Nephron (organoid): ENCODE measurements around the gene ZNF697.
A peak's percentile ranks its signal among the peaks of the same experiment; 100 is the strongest.

Experiments used
- H3K27ac Mint-ChIP-seq, 3 experiments: 2 replicates each; pipeline ENCODE4 v1.8.0; 2020; ENCODE audit warnings: mixed read lengths in 3 of 3, mild to moderate bottlenecking in 2 of 3, moderate library complexity in 1 of 3
- H3K27me3 Mint-ChIP-seq: 2 replicates; pipeline ENCODE4 v1.8.0; 2021; ENCODE audit warnings: low read depth, mild to moderate bottlenecking, moderate library complexity, mixed read lengths
- H3K36me3 Mint-ChIP-seq: 2 replicates; pipeline ENCODE4 v1.8.0; 2020; ENCODE audit warnings: low read depth, mixed read lengths
- H3K4me1 Mint-ChIP-seq: 2 replicates; pipeline ENCODE4 v1.8.0; 2020; ENCODE audit warnings: mixed read lengths
- H3K4me3 Mint-ChIP-seq, 3 experiments: 2 replicates each; pipeline ENCODE4 v1.8.0; 2020; ENCODE audit warnings: mild to moderate bottlenecking in 3 of 3, mixed read lengths in 3 of 3, moderate library complexity in 2 of 3
- H3K9me3 Mint-ChIP-seq: 2 replicates; pipeline ENCODE4 v1.8.0; 2020; ENCODE audit warnings: mixed read lengths
- CTCF ChIP-seq, 3 experiments: fragments of 200-600 bp; sonication (generic); IDR thresholded peaks; one replicate each; pipeline ENCODE4 v1.5.0; 2021; ENCODE audit warnings: antibody characterized with exemption in 3 of 3; ENCODE audit not compliant: unreplicated experiment in 3 of 3

The ZNF697 gene

GRCh38 chr1:119679223-119679622 is 31.2 kb upstream of the ZNF697 start:
- Mint-ChIP-seq H3K4me3 (no peak overlapping the region), H3K9me3 (no peaks in the 10 kb centered on the region), H3K27me3 (peaks cover 4% of the 10 kb centered on the region), H3K4me1 (peaks cover 22% of the 10 kb centered on the region), H3K27ac (no peak overlapping the region), H3K36me3 (no peaks in the 10 kb centered on the region)
- no peak for TF ChIP-seq CTCF (IDR thresholded peaks at IDR 0.05; ENCODE audit: unreplicated experiment in 3 of 3)

- H3K4me3 Mint-ChIP-seq = peak overlapping the region; percentile 16 to 50 (median 43)
- H3K4me1 Mint-ChIP-seq = peaks cover 33% of the 10 kb centered on the region
- H3K27me3 Mint-ChIP-seq = peaks cover 4% of the 10 kb centered on the region
- peak; percentile 23 to 30 (median 23) for TF ChIP-seq CTCF (IDR thresholded peaks at IDR 0.05; ENCODE audit: unreplicated experiment in 3 of 3)
- H3K9me3 Mint-ChIP-seq = no peaks in the 10 kb centered on the region
- peak overlapping the region; percentile 47 to 93 (median 70) for H3K27ac Mint-ChIP-seq
- no peaks in the 10 kb centered on the region for H3K36me3 Mint-ChIP-seq
Observed at GRCh38 chr1:119676571-119677206, 28.6 kb upstream of the ZNF697 start.

GRCh38 chr1:119675349-119676345 is 27.6 kb upstream of the ZNF697 start:
- Mint-ChIP-seq H3K27ac (peak overlapping the region; percentile 69 to 92 (median 86)), H3K36me3 (no peaks in the 10 kb centered on the region), H3K4me3 (peak overlapping the region; percentile 83 to 86 (median 85)), H3K9me3 (no peaks in the 10 kb centered on the region), H3K4me1 (peaks cover 33% of the 10 kb centered on the region), H3K27me3 (peaks cover 4% of the 10 kb centered on the region)
- peak; percentile 85 to 92 (median 86) for TF ChIP-seq CTCF (IDR thresholded peaks at IDR 0.05; ENCODE audit: unreplicated experiment in 3 of 3)

GRCh38 chr1:119674835-119675289 is 26.8 kb upstream of the ZNF697 start:
- peak overlapping the region in 1 of 3 experiments; percentile 78 for H3K27ac Mint-ChIP-seq
- H3K27me3 Mint-ChIP-seq = peaks cover 3% of the 10 kb centered on the region
- H3K4me1 Mint-ChIP-seq = peaks cover 33% of the 10 kb centered on the region
- H3K4me3 Mint-ChIP-seq = peak overlapping the region; percentile 83 to 86 (median 85)
- H3K9me3 Mint-ChIP-seq = no peaks in the 10 kb centered on the region
- TF ChIP-seq CTCF (IDR thresholded peaks at IDR 0.05; ENCODE audit: unreplicated experiment in 3 of 3) = no peak
- no peaks in the 10 kb centered on the region for H3K36me3 Mint-ChIP-seq

- no peak for TF ChIP-seq CTCF (IDR thresholded peaks at IDR 0.05; ENCODE audit: unreplicated experiment in 3 of 3)
- no peaks in the 10 kb centered on the region for H3K27me3 Mint-ChIP-seq
Observed at GRCh38 chr1:119674111-119674526, 26.1 kb upstream of the ZNF697 start.

More at GRCh38 chr1:119674111-119674526, 26.1 kb upstream of the ZNF697 start:
- Mint-ChIP-seq H3K27ac (peak overlapping the region; percentile 78 to 92 (median 84)), H3K4me3 (no peak overlapping the region), H3K36me3 (no peaks in the 10 kb centered on the region), H3K4me1 (peaks cover 33% of the 10 kb centered on the region), H3K9me3 (no peaks in the 10 kb centered on the region)
